Measurements from ENCODE around the gene RFT1. TPM values are rescaled to one million over a fixed set of nuclear protein-coding genes. Genes with fewer than 3 reads are reported as not detected.

The RFT1 gene
- total and polyA plus RNA-seq, 2 of the 13 experiments (the other 11 are each of a cell fraction or from before 2014, with no cell fraction given) = 23.2 to 37.0 TPM

GRCh38 chr3:53109891-53110771 lies 20.1 kb downstream of the RFT1 start:
- H3K9me3 ChIP-seq (ENCODE audit: low read length) = no peaks in the 10 kb centered on the region
- no peaks in the 10 kb centered on the region for H3K27me3 ChIP-seq (ENCODE audit: control insufficient read depth in 1 of 2, insufficient read depth in 2 of 2, low read length in 2 of 2)
- POLR2A ChIA-PET = interaction anchor here (1.0 to 1.8 kb wide), 4 partner anchors 21 to 85 kb away, joined by 3 to 8 read pairs (median 4); partner anchors contain the start of gene PRKCD
- 45% methylated on average over 12 of the region's 12 CpGs for WGBS (ENCODE audit: low lambda C conversion rate)
- no TSS peak for BruUV-seq (replicated peaks)
- H3K4me3 ChIP-seq (replicated peaks in 1 of 3; ENCODE audit: insufficient read depth in 1 of 3, low read depth in 2 of 3, low read length in 3 of 3) = no peak overlapping the region
- no peak overlapping the region for H3K9ac ChIP-seq (ENCODE audit: insufficient read depth, low read depth, low read length)
- H3K27ac ChIP-seq (ENCODE audit: extremely low read length, insufficient read depth, low read length) = peak overlapping the region; percentile 2
- intact Hi-C loops (cut with micrococcal nuclease; ENCODE audit: unreplicated experiment) = loop anchor here (1.0 kb wide), 2 partner anchors 86 to 259 kb away; no protein-coding TSS in a partner anchor
- peak; percentile 74 for DNase-seq (ENCODE audit: low spot score)
- H2AFZ ChIP-seq (ENCODE audit: low read length) = no peak overlapping the region
- H3K36me3 ChIP-seq (replicated peaks in 1 of 2; ENCODE audit: control insufficient read depth in 1 of 2, insufficient read depth in 2 of 2, low read length in 2 of 2) = peaks cover 2 to 17% of the 10 kb centered on the region in 2 experiments; a peak in 4 of 5 replicates
- peak overlapping the region; percentile 22; the same call in 1 of the 2 replicates for H3K4me2 ChIP-seq (ENCODE audit: low read depth, low read length)
- peak; percentile 83 for FAIRE-seq
- in situ Hi-C loops (cut with HindIII; ENCODE audit: extremely low pct_ligation_motif_present, low pct_unique_long_range_greater_than_20kb) = no loop called here
- no peaks in the 10 kb centered on the region for H3K79me2 ChIP-seq (ENCODE audit: insufficient read depth, low read length)
- no peaks in the 10 kb centered on the region for H4K20me1 ChIP-seq (ENCODE audit: insufficient read depth, low read length)
- CTCF ChIA-PET (ENCODE audit: low intra/inter-chr PET ratio, low total read pairs) = interaction anchor here (7.2 kb wide), 1 partner anchor 86 kb away, joined by 81 read pairs; no protein-coding TSS in a partner anchor
- H3K4me1 ChIP-seq (ENCODE audit: insufficient read depth, low read length) = peaks cover 11% of the 10 kb centered on the region
- ATAC-seq = peak; percentile 96
- TF ChIP-seq ATF1 (CRISPR knock-in tag; IDR thresholded peaks at IDR 0.05) (no peak), KDM3A (CRISPR knock-in tag; IDR thresholded peaks at IDR 0.05; ENCODE audit: low read depth) (no peak), DZIP1 (CRISPR knock-in tag; IDR thresholded peaks at IDR 0.05) (no peak), ZNF180 (CRISPR knock-in tag; IDR thresholded peaks at IDR 0.05; ENCODE audit: borderline replicate concordance, low read depth) (no peak), ELF4 (CRISPR knock-in tag; IDR thresholded peaks at IDR 0.05; ENCODE audit: borderline replicate concordance) (no peak), PTBP1 (IDR thresholded peaks at IDR 0.05; ENCODE audit: low read depth, low read length, poor library complexity, severe bottlenecking) (no peak), SMAD3 (CRISPR knock-in tag; IDR thresholded peaks at IDR 0.05) (no peak), ZNF44 (CRISPR knock-in tag; IDR thresholded peaks at IDR 0.05) (no peak), BRCA1 (CRISPR knock-in tag; IDR thresholded peaks at IDR 0.05) (no peak), MED8 (CRISPR knock-in tag; IDR thresholded peaks at IDR 0.05; ENCODE audit: insufficient replicate concordance) (no peak), SAP130 (CRISPR knock-in tag; IDR thresholded peaks at IDR 0.05; ENCODE audit: low read depth) (0 out of 2 replicates have a peak, but pooled peaks have one; percentile 19), BCL6 (CRISPR knock-in tag; IDR thresholded peaks at IDR 0.05) (0 out of 2 replicates have a peak, but pooled peaks have one; percentile 13), ZBTB8A (CRISPR knock-in tag; IDR thresholded peaks at IDR 0.05; ENCODE audit: borderline replicate concordance, low read depth) (no peak), NR1H2 (CRISPR knock-in tag; IDR thresholded peaks at IDR 0.05; ENCODE audit: borderline replicate concordance, low read depth) (no peak), SOX6 (IDR thresholded peaks at IDR 0.05) (no peak), SOX6 (CRISPR knock-in tag; IDR thresholded peaks at IDR 0.05) (peak; percentile 20; the same call in 1 of the 2 replicates), ZNF18 (CRISPR knock-in tag; IDR thresholded peaks at IDR 0.05; ENCODE audit: insufficient replicate concordance) (no peak), JUNB (CRISPR knock-in tag; IDR thresholded peaks at IDR 0.05; ENCODE audit: borderline replicate concordance) (no peak), SMC3 (IDR thresholded peaks at IDR 0.05; ENCODE audit: low read length) (peak; percentile 78), ZFYVE20 (CRISPR knock-in tag; IDR thresholded peaks at IDR 0.05; ENCODE audit: borderline replicate concordance, low read depth) (no peak), CEBPG (CRISPR knock-in tag; IDR thresholded peaks at IDR 0.05) (peak; percentile 83)
